ENCODE data around the gene PLEKHM2.

PLEKHM2 gene

DNA sequence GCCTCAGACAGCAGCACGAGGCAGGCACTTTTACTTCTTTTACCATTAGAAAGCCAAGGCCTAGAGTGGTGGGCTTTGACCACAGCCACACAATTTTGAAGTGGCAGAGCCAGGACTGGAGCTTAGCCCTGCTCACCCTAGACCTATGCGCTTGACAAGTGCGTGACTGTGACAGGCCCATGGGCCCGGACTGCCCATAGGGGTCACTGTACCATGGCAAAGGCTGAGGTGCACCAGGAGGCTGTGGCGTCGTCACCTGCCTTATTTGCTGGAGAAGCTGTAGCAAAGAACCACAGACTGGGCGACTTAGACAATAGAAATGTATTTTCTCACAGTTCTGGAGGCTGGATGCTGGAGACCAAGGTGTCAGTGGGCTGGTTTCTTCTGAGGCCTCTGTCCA is 55.6 kb downstream of the PLEKHM2 start:
- TF ChIP-seq, protein P1, sequence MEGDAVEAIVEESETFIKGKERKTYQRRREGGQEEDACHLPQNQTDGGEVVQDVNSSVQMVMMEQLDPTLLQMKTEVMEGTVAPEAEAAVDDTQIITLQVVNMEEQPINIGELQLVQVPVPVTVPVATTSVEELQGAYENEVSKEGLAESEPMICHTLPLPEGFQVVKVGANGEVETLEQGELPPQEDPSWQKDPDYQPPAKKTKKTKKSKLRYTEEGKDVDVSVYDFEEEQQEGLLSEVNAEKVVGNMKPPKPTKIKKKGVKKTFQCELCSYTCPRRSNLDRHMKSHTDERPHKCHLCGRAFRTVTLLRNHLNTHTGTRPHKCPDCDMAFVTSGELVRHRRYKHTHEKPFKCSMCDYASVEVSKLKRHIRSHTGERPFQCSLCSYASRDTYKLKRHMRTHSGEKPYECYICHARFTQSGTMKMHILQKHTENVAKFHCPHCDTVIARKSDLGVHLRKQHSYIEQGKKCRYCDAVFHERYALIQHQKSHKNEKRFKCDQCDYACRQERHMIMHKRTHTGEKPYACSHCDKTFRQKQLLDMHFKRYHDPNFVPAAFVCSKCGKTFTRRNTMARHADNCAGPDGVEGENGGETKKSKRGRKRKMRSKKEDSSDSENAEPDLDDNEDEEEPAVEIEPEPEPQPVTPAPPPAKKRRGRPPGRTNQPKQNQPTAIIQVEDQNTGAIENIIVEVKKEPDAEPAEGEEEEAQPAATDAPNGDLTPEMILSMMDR (IDR thresholded peaks at IDR 0.05): no peak

DNA sequence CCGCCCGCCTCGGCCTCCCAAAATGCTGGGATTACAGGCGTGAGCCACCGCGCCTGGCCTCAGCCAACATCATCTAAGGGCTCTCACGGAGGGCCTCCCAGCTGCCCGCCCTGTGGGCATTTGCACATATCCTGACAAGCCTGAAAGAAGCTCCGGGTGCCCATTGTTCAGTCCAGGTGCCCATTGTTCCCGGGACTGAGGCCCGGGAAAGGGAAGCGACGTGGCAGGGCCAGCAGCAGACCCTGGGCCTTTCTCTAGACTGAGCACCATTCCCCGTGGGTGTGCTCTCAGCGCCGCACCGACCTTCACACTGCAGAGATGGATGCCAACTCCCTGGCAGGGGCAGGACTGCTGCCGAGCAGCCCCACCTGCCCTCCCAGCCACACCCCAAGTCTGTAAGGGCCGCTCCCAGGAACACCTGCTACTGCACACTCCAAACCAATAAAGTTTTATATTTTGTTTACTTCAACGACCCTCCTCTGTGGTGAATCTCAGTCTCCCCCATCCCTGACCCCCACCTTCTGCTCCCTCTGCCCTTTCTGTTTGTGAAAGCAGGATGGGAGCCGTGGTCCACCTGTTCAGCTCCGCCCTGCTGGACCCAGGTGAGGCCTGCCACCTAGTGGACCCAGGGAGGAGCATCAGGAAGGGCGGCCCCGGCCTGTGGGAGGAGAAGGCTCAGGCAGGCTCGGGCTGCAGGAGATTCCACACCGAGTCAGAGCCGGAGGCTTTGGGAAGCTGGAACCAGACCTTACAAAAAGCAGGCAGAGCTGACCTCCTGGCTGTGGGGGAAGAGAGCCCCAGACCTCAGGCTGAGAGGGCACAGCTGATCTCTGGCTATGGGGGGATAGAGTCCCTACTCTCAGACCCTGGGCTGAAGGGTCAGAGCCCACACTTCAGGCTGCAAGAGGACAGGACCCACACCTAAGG is 57.1 kb downstream of the PLEKHM2 start:
- TF ChIP-seq, protein P1 (IDR thresholded peaks at IDR 0.05): peak; percentile 68

DNA sequence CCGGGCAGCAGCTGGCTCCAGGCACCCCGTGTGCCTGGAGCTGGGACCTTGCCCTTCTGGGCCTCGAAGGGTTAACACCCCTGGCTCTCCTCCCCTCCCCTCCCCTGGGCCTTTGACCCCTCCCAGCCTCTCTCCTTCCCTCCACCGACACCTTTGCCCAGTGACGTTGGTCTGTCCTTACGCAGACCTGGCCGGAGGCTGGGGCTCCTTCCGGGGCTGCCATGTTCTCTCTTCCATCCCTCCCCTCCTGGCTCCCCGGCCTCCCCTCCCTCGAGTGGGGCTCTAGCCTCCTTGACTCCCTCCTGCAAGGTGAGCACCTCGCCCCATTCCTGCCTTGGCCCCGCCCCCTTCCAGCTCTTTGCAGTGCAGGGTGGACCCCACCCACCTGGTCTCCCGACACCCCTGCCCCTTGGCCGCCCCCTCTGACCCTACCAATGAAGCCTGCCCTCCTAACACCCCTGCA is 58.2 kb downstream of the PLEKHM2 start, which contains the start of gene TMEM82:
TSS of gene TMEM82 (plus strand) at position 161 of the 463 bp plus-strand sequence. CDS start at position 222, 61 bp downstream.
- TF ChIP-seq, protein P1 (IDR thresholded peaks at IDR 0.05): no peak

DNA sequence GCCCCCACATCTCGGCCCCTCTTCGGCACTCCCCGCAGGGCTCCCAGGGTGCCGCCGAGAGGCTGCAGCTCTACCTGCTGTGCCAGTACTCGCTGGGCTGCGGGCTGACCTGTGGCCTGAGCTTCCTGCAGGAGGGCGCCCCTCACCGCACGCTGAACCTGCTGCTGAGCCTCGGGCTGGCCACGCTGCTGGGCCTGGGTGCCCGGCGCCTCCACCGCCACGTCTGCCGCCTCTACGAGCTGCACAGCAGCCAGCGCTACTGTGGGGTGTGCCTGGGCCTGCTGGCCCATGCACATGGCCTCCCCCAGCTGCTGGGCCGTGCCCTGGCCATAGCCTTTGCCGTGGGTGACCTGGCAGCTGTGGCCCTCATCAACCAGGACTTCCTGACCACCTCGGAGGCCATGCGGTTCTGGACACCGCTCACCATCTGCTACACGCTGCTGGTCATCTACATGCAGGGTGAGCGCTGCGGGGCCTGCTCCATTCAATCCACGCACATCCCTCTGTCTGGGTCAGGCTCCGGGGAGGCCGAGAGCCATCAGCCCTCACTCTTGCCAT is 60.1 kb downstream of the PLEKHM2 start:
- TF ChIP-seq, protein P1 (IDR thresholded peaks at IDR 0.05): no peak

DNA sequence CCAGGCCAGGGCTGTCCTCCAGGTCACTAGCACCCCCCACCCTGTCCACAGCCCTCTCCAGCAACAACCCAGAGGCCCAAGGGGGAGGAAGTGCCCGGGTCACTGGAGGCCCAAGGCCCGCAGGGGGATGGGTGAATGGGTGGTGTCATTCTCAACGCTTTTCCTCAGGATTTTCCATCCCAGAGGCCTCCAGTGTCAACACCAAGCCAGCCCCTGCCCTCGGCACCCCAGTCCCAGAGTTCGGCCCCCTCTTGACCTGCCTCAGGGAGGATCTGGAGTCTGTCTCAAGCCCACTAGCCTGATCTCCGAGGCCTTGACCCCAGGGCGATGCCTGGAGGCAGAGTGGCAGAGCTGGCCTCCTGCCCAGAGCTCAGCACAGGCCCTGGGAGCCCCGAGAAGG is 63.3 kb downstream of the PLEKHM2 start:
- TF ChIP-seq, protein P1 (IDR thresholded peaks at IDR 0.05): no peak

DNA sequence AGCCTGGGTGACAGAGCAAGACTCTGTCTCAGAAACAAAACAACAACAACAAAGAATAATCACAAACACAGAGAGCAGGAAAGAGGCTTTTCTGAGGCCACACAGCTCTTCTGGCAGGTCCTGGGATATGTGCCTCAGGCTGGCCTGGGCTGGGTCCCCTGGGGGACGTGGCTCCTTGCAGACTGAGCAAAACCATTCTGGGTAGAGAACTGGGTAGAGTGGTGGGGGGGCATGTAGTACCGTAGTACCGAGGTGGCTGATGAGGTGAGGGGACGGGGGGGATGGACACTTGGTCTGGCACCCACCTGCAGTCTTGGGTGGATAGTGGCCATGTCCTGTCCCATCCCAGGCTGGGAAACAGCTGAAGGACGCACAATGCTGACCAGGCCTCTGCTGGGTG is 64.1 kb downstream of the PLEKHM2 start:
- TF ChIP-seq, protein P1 (IDR thresholded peaks at IDR 0.05): no peak

DNA sequence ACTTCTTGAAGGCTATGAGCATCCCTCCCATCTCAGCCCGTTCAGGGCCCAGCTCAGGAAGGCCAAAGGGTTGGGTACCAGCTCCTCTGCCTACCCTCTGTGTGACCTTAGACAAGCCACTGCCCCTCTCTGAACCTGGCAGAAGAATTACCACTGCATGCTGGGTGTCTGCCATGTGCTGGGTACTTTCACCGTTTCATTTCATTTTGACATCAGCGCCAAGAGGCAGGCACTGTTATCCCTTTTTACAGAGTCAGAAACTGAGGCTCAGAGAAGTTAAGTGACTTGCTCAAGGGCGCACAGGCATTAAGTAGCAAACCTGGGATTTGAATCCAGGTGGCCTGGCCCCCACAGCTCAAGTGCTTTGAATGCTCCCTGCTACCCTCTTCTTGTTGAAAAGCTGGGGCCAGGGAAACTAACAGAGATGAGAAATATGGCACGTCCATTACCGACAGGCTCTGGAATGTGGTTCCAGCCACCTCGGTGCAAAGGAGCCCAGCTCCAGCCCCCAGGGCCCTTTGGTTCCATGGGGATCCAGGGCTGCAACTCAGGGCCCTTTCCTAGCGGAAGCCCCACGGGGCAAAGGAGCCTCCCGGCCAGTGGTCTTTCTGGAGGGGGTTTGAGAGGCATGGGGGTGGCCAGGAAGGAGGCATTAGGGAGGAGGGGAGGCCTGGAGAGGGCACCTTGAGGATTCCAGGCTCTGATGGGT is 64.7 kb downstream of the PLEKHM2 start:
- TF ChIP-seq, protein P1 (IDR thresholded peaks at IDR 0.05): no peak

Measured in LNCAP (cell line).